GM18511 (cell line): Measurements from ENCODE around the gene EFNA5.

Source experiments
- ATAC-seq: cut with Tn5 transposase; IDR thresholded peaks from one replicate; pipeline ENCODE4 v1.9.1; 2021; ENCODE audit warnings: mild to moderate bottlenecking, moderate library complexity; ENCODE audit not compliant: unreplicated experiment

The EFNA5 gene

DNA sequence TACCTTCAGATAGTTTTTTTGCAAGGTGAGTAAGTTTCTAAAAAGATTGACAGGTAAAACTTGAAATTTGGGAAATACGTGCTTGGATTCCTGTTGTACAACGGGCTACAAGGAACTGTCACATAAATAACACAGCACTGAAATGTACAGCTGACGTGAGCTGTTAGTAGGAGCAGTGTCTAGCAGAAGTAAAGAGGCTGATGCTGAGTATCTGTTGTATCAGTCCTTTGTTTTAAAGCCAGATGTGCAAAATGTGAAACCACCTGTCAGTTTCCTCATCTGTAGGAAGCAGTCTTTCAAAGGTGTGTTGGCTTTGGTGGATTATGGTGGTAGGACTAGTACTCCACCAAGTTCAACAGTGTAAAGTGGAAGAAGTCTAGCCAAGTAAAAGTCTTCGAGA lies 122.3 kb downstream of the EFNA5 start:
- ATAC-seq, result no peak

DNA sequence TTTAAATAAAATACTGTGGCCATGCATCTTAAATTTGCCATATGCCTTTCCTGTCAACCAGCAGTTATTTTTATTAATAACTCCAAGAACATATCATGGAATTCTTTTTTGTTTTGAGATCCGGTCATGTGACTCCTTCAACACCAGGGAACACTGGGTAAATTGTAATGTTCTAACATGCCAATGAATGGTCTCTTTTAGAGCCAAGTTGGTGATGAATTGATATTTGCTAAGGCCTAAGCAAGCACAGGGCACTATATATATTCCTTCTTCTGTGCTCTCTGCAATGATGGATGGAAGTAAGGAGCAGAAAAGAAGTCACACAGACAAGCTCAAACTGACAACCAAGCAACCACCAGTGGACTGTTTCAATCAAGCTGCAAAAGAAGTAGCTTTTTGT lies 124.0 kb downstream of the EFNA5 start:
- ATAC-seq, result no peak

DNA sequence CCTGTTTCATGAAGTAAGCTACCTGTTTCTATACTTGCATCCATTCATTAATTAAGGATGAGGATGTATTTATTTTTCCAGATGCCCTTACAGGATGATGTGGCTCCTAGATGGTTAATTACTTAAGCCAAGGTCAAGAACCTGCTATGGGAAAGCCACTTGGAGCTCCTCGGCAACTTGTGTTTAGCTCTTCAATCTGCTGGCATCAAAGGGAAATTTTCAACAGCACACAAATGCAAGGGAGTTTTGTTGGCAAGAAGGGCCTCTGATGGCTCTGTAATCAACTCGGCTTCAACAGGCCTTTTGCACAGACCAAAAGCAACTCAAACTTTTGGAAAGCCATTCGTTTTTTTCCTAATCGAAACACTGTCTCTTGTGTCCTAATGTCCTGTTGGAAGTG lies 125.3 kb downstream of the EFNA5 start:
- no peak for ATAC-seq

DNA sequence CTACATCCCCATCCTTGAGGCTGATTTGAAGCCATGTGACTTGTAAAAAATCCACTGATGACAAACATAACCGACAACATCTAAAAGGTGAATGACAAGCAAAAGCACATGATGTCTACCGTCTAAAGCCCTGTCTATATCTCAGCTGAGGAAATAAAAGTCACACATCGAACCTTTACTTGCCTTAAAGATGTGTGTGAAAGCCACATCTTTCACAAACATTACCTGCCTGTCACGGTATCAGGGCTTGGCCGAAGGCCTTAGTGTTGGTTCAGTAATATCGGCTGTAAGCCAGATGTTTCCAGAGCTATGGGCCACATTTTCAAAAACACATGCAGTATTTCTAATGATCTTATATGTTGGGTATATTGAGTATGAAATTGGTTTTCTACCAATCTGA lies 125.8 kb downstream of the EFNA5 start:
- ATAC-seq, result no peak

DNA sequence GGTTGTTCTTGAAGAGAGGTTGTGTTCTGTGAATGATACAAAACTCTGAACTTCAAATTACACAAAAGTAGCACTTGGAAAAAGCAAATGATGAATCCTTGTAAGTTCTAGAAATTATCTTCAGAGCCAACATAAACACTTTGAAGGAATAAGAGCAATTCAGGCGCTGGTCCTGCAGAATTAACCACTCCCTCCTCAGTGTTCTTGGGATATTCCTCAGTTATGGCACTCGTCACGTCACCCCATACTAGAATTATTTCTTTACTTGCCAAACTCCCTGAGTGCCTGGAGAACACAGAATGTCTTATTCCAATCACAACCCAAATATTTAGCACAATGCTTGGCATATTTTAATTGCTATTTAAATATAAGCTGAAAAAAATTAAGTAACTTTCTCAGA lies 126.3 kb downstream of the EFNA5 start:
- no peak for ATAC-seq

DNA sequence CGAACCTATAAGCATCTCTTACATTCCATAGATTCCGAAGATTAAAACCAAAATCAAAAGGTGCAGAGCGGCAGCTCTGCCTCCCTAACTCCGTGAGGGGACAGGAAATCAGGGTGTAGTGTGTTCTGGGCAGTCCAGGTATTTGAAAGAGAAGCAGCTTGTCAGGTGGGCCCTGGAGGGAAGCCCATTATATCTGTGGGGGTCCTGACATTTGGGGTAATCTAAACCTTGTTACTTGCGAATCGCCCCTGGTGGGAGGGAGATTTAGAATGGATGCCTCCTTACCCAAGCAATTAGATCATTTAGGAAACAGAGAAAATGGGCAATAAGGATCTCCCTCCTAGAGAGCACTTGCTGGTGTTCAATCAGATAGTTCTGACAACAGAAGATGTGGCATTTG lies 126.9 kb downstream of the EFNA5 start:
- no peak for ATAC-seq

DNA sequence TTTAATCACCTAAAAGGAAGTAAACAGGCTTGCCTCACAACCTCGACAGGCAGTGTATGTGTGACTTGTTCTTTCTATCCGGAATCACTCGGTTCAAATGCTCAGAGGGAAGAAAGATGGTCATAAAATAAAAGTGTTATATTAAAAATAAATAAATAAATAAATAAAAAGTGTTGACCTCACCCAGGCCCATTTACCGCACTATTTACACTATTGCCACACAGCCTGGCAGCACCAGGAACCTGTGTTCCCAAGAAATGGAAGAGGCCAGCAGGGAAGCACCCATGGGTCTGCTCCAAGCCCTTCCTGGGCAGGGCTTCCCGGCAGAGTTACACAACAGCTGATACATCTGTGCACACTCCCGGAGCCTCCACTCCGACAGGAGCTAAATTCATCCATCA lies 127.9 kb downstream of the EFNA5 start:
- no peak for ATAC-seq

DNA sequence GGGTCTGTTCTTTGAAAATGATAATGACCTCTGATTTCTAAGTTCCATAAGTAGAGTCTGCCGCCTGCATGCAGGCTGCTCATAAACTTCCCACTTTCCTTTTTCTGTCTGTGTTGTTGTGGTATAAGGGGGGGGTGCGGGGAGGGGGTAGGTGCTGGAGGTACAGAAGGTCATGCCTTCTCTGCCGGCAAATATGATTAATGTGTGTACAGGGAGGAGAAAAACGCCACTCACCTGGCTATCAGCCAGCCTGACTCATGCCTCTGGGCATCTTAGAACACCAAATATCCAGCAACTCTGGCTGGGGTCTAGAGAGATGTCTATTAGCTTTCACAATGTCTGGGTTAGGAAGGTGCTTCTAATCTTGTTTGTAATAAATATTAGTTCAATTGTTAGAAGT lies 128.3 kb downstream of the EFNA5 start:
- ATAC-seq, result peak; percentile 81

DNA sequence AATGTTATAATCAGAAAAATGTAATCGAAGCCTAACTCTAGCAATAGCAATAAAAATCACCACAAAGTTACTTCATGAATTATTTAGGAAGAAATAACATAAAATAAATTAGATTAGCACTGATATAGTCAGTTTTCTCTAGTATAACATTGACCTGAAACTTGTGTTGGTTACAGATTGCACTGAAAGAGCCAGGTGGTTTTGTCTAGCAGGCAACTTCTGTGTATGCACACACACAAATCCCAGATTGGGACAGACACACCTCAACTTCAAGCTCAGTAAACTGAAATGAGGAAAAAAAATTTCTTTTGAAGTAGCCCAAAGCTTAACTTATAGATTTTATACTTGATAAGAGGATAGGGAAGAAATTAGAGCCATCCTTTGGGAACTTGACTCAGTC lies 129.3 kb downstream of the EFNA5 start:
- peak; percentile 46 for ATAC-seq

DNA sequence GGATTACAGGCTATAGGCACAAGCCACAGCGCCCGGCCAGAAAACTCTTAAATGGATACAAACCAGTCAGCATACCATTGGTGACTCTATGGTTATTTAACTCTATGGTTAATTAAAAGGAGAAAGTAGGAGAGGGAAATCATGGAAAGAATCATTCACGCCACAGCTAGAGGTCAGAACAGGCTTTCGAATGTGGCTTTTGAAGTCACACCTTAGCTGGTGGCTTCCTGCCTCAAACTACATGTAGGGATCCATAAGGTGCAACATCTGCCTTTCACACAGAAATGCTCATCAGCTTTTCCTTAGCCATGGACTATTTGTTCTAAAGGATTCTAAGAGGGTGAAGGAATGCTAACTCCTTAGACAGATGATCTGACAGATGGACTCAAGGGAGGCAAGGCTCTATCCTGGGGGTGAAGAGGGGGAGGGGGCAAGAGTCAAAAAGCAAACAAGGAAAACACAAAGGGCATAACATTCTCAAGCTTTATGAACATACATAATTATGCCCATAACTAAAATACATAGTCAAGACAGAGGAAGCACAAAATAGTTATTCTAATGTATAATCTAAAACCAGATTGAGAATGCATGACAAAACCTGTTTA lies 130.9 kb downstream of the EFNA5 start:
- no peak for ATAC-seq

DNA sequence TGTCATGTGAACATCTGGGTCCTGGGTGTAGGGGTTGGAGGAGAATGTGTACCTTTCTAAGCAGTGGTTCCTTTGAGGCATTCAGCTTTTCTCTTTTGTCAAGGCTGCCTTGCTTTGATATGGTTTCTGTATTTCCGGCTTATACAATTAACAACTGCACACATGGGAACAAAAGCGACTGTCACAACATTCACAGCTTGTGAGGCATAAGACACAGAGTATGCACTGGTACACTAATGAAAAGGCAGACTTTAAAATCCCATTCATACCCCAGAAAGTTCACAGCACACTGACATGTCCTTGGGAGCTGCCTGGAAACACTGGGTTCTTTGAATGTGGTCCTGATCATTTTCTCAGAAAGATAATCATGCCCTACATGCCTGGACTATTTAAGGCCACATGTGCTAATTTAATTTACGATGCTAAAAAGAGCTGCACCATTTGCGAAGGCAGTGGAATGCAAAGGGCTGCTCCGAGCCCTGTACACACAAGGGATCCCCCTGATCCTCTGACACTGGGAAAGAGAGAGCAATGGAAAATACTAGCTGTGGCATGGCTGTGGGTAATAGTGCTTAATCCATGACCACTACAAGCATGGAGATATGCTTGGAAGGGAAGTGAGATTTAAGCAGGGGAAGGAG lies 131.8 kb downstream of the EFNA5 start:
- no peak for ATAC-seq

DNA sequence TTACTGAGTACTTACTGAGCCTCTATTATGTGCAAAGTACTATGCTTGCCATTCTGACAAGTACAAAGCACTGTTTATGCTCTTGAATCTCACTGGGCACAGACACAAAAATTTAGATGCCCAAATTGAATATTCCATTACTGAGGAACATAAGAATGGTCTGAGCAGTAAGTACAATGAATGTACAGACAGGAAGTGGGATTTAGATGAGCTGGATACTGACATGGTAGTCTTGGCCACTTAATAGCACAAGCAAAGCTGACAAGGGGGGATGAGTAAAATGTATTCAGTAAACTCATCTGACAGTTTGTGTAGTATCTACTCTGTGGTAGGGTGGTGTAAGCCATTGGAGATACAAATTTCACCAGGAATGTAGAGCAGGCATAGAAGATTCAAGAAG lies 132.4 kb downstream of the EFNA5 start:
- ATAC-seq, result no peak

DNA sequence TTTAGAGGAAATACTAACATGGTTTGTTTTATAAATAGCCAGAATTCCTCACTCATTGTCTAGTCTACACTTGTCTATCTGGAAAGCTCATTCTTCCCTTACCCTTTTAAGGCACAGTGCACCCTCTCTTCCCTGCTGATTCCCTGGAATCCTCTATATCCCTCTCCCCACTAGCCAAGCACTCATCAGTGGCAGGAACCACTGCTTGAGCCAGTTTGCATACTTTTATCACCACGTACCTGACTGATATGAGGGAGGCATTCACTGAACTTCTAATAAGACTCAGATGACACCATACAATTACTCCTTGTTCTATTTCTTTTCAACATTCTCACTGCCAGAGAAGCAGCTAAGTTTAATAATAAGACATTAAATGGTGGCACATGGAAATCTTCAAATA lies 134.9 kb downstream of the EFNA5 start:
- no peak for ATAC-seq

DNA sequence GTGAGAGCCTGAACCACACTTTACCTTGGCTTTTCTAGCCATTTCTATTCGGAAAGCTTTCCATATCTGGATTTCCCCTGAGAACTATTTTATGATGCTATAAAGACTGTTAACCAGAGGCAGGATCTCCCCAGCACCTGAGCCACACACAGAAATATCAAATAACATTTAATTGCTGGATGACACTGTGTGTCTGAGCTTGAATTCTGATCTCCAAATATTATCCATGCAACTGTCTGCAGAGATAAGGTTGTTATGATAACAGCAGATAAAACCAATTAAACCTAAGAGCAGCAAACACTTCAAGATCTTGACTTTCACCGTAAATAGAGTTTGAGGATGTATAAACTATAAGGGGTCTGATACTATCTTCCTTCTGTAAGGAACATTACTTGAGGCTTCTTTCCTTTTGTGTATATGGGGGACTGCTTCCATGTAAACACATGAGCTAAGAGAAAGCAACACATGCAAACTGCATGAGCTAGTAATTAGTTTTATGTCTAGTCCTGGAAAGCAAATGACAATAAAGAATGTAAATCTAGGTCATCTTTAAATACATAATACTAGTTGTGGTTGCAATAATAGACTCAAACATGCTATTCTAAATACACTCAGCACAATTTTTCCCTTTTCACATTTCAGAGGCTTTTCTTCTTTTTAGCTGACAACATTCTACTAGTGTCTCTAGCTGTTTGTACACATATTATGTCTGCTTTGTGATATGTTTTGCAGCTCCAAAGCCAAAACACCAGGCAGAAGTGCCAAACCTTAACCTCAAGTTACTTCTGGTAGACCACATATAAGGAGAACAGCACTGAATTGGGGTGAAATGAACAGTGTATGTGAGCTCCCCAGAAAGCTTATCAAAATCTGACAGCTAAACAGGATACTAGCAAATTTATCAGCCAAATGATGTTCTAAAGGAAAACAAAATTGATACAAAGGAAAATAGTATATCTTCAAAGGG lies 136.5 kb downstream of the EFNA5 start:
- no peak for ATAC-seq

DNA sequence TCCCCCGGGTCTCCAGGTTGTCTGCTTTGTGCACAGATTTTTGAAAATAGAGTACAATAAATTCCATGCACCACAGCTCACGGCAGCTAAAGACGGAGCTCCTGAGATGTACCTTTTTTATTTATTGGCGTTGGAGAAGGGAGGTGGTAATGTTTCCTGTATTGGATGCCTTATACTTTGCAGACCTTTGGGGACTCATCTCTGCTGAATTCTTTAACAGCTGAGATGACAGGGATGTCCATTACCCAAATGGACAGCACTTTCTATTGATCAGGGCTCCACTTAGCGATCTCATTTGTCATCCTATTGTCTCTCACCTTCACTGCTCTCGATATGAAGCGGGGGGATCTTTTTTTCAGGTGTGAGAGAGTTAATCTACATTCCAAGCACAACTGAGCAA lies 137.8 kb downstream of the EFNA5 start:
- no peak for ATAC-seq

DNA sequence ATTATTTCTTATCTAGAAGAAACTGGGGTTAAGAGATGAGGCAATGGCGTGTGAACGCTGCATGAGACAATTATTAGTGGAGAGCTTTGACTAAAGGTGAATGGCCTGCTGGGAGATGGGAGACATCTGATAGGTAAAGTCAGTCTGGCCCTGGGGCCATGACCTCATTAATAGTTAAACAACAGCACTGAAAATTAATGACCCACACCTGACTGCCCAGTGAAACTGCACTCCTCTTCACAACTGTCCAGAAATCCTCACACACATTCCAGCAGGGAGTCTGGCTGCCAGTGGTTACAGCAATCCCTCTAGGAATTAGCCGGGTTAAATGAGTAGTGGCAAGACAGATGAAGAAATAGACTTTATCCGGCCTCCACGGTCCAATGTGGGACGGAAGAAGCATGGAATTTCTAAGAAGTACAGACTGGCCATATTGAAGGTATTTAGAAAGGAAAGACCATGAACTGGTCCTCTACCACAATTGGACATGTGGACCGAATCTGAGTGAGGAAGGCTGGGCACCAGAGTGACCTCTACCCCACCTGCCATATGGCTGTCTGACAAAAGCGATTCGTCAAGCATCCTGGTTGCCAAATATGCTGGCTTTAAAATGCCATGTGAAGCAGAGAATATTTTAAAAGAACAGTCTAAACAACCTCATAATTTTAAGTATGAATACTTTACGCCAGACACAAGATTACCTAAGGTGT lies 138.4 kb downstream of the EFNA5 start:
- no peak for ATAC-seq

DNA sequence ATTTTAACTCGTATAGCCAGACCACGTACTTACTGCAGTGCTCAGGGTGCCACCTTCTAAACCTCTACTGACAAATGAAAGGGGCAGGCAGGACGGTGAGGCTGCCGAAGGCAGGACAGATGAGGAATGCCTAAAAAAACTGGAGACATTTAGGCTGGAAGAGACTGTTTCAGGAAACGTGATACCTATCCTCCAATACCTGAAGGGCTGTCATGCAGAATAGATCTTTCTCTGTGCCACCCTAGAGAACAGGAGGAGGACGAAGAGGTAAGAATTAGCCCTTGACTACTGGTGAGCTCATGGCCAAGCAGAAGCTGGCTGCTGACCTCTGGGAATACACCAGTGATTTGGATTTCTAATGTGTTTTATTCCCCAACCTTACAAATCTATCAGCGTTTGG lies 139.4 kb downstream of the EFNA5 start:
- no peak for ATAC-seq

DNA sequence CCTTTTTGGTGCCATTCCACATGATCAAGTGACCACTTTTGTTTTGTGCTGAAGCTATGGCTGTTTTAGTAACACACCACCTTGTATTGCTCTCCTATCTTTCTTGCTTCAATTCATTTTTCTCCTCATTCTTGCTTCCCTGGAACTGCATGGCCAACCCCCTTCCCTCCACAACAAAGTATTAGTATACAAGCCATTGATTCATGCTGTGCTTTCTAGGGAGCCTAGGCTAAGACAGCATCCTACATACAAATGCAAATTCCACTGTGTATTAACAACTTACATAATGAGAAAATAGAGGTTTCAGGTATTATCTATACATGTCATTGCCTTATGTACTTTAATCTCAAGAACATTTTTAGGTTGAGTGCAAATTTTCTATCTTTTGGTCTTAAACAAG lies 141.1 kb downstream of the EFNA5 start:
- ATAC-seq, result no peak

DNA sequence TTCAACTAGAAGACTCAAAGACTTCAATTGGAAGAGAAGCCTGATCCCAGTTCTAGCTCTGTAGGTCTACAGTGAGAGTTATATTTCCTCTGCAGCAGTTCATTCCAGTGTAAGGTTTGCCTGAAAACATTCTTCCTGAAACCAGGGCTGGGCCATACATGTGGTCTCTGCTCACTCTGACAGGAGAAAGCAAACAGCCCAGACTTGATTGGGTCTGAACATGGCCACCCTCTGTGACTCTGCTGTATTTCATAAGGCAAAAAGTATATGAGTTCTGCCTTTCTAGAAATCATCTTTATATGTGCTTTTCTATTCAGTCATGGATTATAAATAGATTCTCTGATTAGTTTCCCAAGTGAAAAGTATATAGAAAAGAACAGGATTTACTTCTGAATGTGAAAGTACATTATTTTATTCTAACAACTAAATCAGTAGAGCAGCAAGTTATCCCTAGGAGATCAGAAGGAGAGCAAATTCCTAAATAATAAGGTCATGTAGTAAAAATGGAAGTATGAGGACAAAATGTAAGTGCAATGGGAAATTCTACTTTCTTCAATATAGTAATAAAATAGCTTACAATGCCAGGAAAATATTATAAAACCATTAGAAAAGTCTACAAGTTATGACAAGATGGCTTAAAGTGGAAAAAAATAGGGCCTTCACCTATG lies 144.3 kb downstream of the EFNA5 start:
- ATAC-seq, result no peak

DNA sequence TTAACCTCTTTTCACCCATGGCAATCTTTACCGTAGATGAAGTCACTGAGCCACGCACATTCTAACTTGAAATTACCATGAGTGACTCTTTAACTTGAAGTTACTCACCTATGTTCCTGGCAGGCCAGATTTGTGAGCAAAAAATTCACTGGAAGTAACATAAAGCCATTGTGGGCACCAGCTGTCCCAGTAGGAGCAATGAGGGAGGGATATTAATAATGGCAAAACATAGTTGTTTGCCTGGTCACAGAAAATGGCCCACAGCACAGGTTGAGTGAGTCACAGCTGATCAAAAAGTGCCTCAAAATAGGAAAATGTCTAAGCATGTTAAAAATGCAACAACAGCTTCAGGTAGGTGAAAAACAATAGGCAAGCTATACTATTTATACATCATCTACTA lies 146.6 kb downstream of the EFNA5 start:
- no peak for ATAC-seq
